Measurements from ENCODE around the gene TAC1.

Gene TAC1

GRCh38 chr7:97731736-97732564, at the start of gene TAC1:
TSS of gene TAC1 (plus strand) at chr7:97732086. CDS start at chr7:97732613, 527 bp downstream.
- no peak for TF ChIP-seq CTCF (IDR thresholded peaks at IDR 0.05; ENCODE audit: extremely low read depth, insufficient read depth, missing control alignments)
- no peak for DNase-seq (ENCODE audit: low spot score)
- in situ Hi-C loops (cut with MboI; ENCODE audit: low pct_unique_long_range_greater_than_20kb, low sequenced_read_pairs, unreplicated experiment): no loop called here

GRCh38 chr7:97685952-97686351, 45.9 kb upstream of the TAC1 start:
- DNase-seq (ENCODE audit: low spot score): no peak
- no peak for TF ChIP-seq CTCF (IDR thresholded peaks at IDR 0.05; ENCODE audit: extremely low read depth, insufficient read depth, missing control alignments)
- in situ Hi-C loops (cut with MboI; ENCODE audit: low pct_unique_long_range_greater_than_20kb, low sequenced_read_pairs, unreplicated experiment): no loop called here

GRCh38 chr7:97693586-97693985, 38.3 kb upstream of the TAC1 start:
- TF ChIP-seq CTCF (IDR thresholded peaks at IDR 0.05; ENCODE audit: extremely low read depth, insufficient read depth, missing control alignments): no peak
- no peak for DNase-seq (ENCODE audit: low spot score)
- in situ Hi-C loops (cut with MboI; ENCODE audit: low pct_unique_long_range_greater_than_20kb, low sequenced_read_pairs, unreplicated experiment): no loop called here

GRCh38 chr7:97694355-97694754, 37.5 kb upstream of the TAC1 start:
- no peak for TF ChIP-seq CTCF (IDR thresholded peaks at IDR 0.05; ENCODE audit: extremely low read depth, insufficient read depth, missing control alignments)
- in situ Hi-C loops (cut with MboI; ENCODE audit: low pct_unique_long_range_greater_than_20kb, low sequenced_read_pairs, unreplicated experiment): no loop called here
- DNase-seq (ENCODE audit: low spot score): no peak

- DNase-seq (ENCODE audit: low spot score): no peak
- TF ChIP-seq CTCF (IDR thresholded peaks at IDR 0.05; ENCODE audit: extremely low read depth, insufficient read depth, missing control alignments): no peak
- in situ Hi-C loops (cut with MboI; ENCODE audit: low pct_unique_long_range_greater_than_20kb, low sequenced_read_pairs, unreplicated experiment): no loop called here
These were observed 34.5 kb upstream of the TAC1 start for GRCh38 chr7:97697396-97697795.

GRCh38 chr7:97722386-97722785, 9.5 kb upstream of the TAC1 start:
- in situ Hi-C loops (cut with MboI; ENCODE audit: low pct_unique_long_range_greater_than_20kb, low sequenced_read_pairs, unreplicated experiment): no loop called here
- TF ChIP-seq CTCF (IDR thresholded peaks at IDR 0.05; ENCODE audit: extremely low read depth, insufficient read depth, missing control alignments): no peak
- no peak for DNase-seq (ENCODE audit: low spot score)

Measured in GM13977 (cell line).